HG03469 (cell line): ENCODE results near the gene ALPL.

Source experiments
- ATAC-seq: cut with Tn5 transposase; IDR thresholded peaks from one replicate; pipeline ENCODE4 v1.9.1; 2021; ENCODE audit warnings: mild to moderate bottlenecking, moderate library complexity, moderate number of reproducible peaks; ENCODE audit not compliant: unreplicated experiment

ALPL gene

GRCh38 chr1:21526441-21526840 lies 17.2 kb downstream of the ALPL start:
- no peak for ATAC-seq

DNA sequence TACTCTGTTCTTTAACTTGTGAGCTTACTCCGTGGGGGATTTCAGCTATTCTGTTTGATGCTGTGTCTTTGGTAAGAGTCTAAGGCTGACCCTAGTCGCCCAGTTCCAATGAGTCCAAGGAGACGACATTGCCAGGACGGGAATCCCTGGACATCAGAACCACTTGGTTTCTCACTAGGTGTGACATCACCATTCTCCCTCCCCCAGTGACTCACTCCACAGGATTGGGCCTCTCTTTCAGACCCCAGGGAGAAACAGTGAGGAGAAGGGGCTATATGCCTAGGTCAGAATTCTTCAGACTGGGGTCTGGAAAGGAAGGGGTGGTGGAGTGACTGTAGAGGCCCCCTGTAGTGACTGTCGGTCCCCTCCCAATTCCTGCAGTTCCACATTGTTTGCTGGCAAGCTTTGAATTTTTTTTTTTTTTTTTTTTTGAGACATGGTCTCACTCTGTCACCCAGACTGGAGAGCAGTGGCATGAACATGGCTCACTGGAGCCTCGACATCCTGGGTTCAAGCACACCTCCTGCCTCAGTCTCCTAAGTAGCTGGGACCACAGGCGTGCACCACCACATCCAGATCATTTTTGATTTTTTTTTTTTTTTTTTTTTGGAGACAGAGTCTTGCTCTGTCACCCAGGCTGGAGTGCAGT lies 21.3 kb downstream of the ALPL start:
- ATAC-seq = no peak

GRCh38 chr1:21531241-21531640 lies 22.0 kb downstream of the ALPL start:
- no peak for ATAC-seq

DNA sequence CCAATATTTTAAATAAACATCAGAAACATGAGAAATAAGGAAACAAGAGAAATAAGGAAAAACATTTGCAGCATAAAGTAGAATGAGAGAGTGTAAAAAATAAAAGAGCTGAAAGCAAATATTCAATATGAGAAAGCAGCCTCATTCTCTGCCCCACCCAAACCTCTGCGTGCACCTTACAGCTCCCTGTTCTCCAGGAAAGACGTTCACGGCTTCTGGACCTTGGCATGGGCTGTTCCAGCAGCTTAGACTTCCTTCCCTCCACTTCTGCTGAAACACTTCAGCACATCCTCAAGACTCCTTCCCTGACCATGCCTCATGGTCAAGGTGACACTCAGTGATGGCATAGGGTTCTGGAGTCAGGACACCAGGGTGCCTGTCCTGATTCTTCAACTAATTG lies 23.3 kb downstream of the ALPL start:
- no peak for ATAC-seq

DNA sequence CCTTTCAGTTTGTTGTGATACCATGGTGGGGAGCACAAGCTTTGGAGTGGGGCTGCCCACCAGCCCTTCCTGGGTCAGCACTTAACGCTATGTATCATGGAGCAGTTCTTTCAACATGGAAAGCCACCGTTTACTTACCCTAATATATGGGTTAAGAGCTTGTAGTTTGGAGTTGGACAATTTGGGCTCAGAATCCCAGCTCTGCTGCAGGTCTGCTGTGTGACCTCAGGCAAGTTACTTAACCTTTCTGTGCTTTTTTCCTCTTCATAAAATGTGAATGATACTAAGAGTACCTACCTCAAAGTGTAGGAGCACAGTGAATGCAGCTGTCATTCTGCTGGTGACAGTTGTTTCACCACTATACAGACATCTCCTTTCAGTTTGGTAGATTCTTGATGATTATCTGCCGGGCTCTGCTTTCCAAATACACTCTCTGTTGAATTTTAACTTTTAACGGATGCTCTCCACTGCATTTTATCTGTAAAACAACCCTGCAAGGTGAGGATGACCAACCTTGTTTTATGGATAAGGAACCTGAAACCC lies 23.8 kb downstream of the ALPL start:
- no peak for ATAC-seq

GRCh38 chr1:21534146-21534545 lies 24.9 kb downstream of the ALPL start:
- no peak for ATAC-seq

GRCh38 chr1:21534674-21535378 lies 25.6 kb downstream of the ALPL start:
- no peak for ATAC-seq

DNA sequence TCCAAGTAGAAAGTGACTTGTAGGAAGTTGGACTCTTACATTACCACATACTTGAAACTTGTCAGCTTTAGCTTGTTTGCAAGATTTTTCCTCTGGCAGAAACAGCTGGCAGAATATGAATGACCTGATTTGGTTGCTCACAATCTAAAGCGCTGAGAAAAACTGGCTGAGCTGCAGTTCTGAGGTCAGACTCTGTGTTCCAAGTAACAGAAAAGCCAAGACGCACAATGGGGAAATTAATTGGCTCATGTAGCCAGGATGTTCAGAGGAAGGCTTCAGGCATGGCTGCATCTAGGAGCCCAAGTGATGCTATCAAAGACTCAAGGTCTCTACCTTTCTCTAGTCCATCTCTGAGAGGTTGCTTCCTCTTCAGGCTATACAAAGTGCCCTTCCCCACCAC lies 27.0 kb downstream of the ALPL start:
- ATAC-seq = no peak

DNA sequence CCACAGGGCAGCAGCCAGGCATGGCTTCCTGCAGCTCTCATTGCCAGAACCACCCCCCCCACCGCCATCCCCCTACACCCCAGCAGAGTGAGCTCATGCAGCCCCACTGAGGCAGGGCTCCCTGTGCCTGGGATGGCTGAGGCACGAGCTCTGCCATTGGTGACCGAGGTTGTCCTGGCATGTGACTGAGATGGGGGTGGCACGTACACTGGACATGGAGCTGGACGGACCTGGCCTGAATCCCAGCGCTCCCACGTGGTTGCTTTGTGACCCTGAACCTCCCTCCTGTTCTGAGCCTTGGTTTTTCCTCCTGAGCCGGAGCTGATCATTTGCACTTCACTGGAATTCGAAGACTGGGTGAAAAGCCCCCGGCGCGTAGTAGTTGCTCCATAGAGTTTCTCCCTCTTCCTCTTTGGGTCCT lies 28.3 kb downstream of the ALPL start:
- no peak for ATAC-seq

GRCh38 chr1:21537932-21538630 lies 28.9 kb downstream of the ALPL start:
- ATAC-seq = no peak

GRCh38 chr1:21539933-21540332 lies 30.7 kb downstream of the ALPL start:
- no peak for ATAC-seq

GRCh38 chr1:21541329-21541728 lies 32.1 kb downstream of the ALPL start:
- ATAC-seq = no peak

- ATAC-seq = no peak
Observed at GRCh38 chr1:21541835-21542234, 32.6 kb downstream of the ALPL start.

DNA sequence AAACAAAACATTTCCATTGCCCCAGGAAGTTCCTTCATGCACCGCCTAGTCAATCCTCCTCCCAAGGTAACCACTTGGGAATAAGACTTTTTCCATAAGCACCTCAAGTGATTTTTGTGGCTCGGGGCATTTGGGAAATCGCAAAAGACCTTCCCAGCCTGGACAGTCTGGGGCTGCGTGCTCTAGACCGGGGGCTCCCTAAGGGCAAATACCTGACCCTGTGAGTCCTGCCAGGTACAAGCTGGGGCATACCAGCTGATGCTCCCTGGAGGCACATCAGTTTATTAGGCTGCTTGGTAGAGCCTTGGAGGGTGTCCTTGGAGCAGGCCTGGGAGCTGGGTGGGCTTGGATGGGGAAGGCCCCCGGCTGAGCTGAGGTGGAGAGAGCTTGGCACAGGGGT lies 34.4 kb downstream of the ALPL start:
- ATAC-seq = no peak

GRCh38 chr1:21544095-21544494 lies 34.9 kb downstream of the ALPL start:
- ATAC-seq = no peak

DNA sequence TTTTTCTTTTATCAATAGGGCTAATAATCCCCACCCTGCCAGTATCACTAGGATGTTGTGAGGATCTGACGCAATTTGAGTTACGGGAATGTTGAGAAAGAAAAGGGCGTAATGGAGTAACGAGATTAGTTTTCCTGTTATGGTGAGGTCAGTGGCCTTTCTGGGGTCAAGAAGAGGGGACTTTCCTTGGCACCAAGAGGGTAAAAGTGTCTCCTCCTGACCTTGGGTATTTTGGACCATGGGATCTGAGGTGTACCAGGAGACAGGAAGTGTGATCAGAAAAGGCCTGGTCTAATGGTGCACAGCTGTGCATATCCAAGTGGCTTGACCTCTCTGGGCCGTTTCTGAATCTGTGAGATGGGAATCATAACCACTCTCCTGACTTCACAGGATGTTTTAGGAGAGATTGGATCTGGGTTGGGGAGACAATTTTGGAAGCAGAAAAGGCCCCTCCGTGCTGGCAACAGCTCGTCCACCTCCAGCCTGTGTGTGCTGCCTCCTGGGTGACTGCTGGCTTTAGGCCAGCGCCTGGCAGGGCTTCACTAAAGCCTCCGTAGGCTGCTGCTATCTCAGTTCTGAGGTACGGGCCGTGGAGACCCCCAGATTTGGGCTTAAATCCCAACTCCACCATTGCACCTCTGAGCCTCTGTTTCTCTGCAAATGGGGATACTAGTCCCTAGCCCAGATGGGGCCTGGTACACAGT lies 37.1 kb downstream of the ALPL start:
- ATAC-seq = no peak

DNA sequence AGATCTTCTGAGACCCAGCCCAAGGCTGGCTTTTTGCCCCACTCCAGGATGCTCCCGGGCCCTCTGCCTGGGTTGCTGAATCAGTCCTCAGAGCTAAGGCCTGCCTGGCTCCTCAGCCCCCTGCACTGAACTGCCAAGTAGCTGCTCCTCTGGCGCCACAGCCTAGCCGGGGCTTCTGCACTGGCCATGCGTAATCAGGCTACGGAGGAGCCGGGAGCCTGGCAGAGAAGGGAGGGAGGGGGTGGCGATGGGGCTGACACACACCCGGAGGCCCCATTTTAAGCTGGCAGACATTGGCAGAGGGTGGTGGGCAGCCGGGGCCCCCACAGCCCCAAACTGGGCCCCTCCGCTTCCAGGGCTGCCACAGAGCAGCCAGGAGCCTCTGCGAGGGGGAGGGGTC lies 38.7 kb downstream of the ALPL start:
- ATAC-seq = no peak

DNA sequence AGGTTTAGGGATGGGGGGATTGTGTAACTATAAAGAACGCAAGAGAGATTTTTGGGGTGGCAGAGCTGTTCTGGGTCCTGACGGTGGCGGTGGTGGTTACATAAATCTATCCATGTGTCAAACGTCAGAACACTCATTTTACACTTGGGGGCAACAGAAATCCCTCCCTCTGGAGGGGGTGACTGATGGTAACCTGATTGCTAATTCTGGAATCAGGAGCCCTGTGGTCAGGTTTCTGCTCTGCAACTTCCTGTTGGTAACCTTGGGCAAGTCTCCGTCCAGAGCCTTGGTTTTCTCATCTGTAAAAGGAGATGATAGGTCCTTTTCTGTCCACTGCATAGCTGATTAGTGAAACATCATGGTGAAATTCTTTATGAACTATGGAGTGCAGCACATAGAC lies 40.9 kb downstream of the ALPL start:
- ATAC-seq = no peak

GRCh38 chr1:21550866-21551475 lies 41.7 kb downstream of the ALPL start:
- ATAC-seq = no peak

DNA sequence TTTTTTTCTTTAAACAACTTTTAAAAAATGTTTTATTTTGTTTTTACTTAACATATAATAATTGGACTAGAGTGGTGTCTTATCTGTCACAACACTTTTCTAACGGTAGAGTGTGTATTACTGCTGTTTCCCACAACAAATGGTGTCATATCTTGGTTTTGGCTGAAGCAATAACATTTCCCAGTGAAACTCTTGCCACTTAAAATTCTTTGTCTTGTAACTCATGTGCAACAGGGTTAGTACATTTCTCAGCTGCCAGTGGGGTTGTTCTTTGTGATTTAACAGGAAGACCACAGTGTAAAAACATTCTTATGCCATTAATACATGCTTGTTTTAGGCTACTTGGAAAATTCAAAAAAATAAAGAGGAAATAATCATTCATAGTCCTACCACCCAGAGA lies 43.5 kb downstream of the ALPL start:
- ATAC-seq = no peak
